Measurements from ENCODE around the gene ELMOD1. TPM values are rescaled to one million over a fixed set of nuclear protein-coding genes. Genes with fewer than 3 reads are reported as not detected.

The ELMOD1 gene
- 0.15 to 0.41 TPM (median 0.26 TPM) in 5 replicates for total RNA-seq (2022; extraction: Qiagen RNA extraction; ENCODE audit: low read depth)

DNA sequence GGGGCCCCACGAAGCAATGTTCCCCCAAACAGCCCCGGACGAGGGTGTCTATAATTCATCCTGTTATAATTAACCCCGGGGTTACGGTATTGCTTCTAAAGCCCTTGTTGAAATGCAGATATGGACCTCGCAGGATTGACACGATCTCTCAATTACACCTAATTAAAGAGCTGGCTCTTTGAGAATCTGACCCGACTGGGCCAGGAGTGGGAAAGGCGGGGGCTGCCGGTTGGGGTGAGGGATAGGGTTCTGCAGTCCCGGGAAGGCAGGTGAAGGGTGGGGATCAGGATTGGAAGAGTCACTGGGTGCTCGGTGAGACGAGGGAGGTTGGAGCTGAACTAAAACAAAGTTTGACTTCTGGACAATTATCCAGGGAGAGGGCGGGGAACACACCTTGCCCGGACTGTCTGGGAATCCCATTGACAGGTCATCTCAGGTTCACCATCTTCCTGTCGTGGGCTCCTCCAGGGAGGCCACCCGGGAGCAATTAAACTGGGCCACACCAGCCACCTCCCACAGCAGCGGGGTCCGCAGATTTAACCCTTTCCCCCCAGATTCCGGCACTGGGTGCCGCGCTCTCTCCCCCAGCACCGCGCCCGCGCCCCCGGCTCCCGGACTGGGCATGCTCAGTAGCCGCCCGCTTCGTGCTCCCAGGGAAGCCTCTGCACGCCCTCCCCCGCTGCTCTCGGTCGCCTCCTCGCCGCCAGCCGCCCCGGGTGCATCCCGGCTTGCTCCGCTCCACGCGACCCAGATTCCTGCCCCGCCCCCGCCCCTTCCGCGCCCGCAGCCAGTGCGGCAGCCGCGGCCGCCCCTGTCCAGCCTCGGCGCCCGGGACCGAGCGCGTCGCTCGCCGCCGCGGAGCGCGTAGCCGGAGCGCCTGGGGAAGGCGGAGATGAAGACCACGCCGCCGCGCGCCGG, at the start of gene ELMOD1:
ELMOD1 (plus strand) TSS at position 688 of the 918 bp plus-strand sequence. CDS start 27,043 bp downstream, outside the sequence.

DNA sequence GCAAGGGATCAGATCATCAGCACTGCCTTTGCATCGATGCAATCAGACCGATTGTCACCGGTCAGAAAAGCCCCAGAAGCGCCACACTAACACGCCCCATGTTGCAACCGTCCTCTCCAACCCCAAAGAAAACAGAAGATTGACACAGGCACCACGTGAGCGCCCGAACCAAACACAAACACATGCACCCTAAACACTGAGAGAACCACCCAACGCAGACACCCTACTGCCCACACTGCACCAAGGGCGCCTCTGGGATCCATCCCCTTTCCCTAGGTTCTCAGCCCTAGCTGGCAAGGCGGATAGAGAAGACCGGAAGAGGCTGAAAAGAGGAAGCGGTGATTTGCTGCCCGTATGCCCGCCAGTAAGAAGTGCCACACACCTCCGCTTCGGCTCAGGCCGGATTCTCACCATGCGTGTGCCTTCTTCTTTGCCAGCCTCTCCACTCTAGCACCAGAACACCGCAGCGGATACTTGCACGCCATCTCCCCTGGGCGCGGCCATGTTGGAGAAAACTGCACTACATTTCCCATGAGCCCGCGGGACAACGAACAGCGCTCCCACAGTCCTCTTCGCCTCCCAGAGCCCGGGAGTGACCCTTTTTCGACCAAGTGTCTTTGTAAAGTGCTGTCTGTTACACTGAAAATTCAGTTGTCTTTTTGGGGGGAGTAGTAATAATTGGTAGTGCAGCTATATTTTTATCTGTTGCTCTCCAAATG, 25.6 kb upstream of the ELMOD1 start, which contains the start of gene ALKBH8:
ALKBH8 (minus strand) TSS at position 517 of the 719 bp plus-strand sequence. CDS start 4,842 bp downstream, outside the sequence.

DNA sequence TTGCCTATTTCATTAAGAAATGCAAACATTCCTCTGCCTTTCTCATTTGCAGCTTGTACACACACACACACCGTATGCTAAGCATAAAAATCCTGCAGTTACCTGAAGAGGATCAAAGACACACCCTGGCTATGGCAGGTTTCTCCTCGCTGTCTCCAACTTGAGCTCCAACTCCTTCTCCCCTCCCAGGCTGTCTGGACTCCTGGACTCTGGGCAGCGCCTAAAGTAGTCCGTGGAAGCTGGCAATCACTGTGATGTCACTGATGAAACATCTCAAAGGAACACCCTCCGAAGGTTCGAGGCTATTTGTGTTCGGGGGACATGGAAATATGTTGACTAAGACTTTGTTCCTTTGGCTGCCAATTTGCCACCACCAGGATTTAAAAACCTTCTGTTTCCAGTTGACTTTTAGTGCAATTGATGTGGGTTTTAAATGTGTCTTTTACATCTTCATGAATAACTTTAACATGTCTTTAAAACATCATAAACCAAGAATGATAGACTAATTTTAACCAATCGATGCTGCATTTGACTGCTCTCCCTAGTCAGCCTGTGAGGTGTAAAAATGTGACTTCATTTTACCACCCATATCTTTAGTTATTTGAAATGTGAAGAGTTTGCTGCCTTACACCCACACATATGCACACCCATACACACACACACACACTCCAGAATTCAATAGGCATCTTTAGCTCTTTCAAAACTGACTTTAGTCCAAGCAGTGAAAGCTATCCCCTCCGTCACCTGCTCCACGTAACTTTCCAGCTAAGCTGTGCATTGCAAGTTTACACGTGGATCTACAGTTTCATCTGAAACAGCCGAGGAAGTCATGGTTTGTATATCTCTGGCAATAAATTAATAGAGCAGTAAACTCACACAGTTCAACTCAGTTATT, 121.2 kb downstream of the ELMOD1 start, which contains the start of gene SLN:
SLN (minus strand) TSS at position 196 of the 895 bp plus-strand sequence.

Other genes starting within 250 kb of the ELMOD1 start
- gene CWF19L2, start 133.3 kb upstream of the ELMOD1 start, total RNA-seq (2022; extraction: Qiagen RNA extraction; ENCODE audit: low read depth): 2.9 to 5.2 TPM (median 4.5 TPM) in 5 replicates
- gene ALKBH8, start 25.4 kb upstream of the ELMOD1 start, total RNA-seq (2022; extraction: Qiagen RNA extraction; ENCODE audit: low read depth): 5.7 to 10.8 TPM (median 8.3 TPM) in 5 replicates
- 0.64 to 1.5 TPM (median 0.97 TPM) in 5 replicates for gene SLN, start 120.9 kb downstream of the ELMOD1 start, total RNA-seq (2022; extraction: Qiagen RNA extraction; ENCODE audit: low read depth)